ENCODE measurements around the gene EPHA8. TPM values are rescaled to one million over a fixed set of nuclear protein-coding genes. Genes with fewer than 3 reads are reported as not detected.

Gene EPHA8
- total and polyA plus RNA-seq, 2 experiments from 2014 or later = not detected

DNA sequence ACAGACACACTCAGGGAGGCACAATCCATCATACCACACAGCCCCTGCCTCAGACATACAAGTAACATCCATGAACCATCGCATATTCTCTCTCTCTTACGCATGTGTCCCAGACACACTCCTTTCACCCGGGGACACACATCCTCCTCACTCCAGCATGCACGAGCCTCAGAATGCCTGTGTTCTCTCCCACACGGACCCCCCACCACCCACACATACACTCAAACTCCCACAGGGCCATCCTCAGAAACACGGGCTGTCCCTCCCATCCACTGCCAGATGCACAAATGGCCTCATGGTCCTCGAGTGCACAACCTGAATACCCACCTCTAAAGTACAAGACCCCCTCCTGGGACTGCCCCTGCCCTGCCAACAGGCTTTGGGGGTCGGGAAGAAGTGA is 78.0 kb downstream of the EPHA8 start:
- TF ChIP-seq EZH2 (IDR thresholded peaks at IDR 0.05; ENCODE audit: insufficient read depth, poor library complexity, severe bottlenecking) (no peak), EZH2phosphoT487 (IDR thresholded peaks at IDR 0.05; ENCODE audit: insufficient read depth, low read depth) (no peak)
- Histone ChIP-seq H3F3A (ENCODE audit: insufficient read depth) (0 out of 2 replicates have a peak, but pooled peaks cover 3% of the 10 kb centered on the region), H3K36me3 (ENCODE audit: low read depth) (no peaks in the 10 kb centered on the region), H3K27me3 (replicated peaks; ENCODE audit: insufficient read depth) (peaks cover 11% of the 10 kb centered on the region), H2AFZ (no peak overlapping the region), H3K4me3 (no peak overlapping the region), H3K79me2 (ENCODE audit: insufficient read depth) (no peaks in the 10 kb centered on the region), H4K20me1 (ENCODE audit: insufficient read depth) (no peaks in the 10 kb centered on the region), H3K27ac (no peak overlapping the region), H3K9ac (no peak overlapping the region), H3K4me1 (ENCODE audit: insufficient read depth) (no peaks in the 10 kb centered on the region), H3K4me2 (ENCODE audit: unreplicated experiment) (no peak overlapping the region), H3K9me3 (ENCODE audit: low read depth) (no peaks in the 10 kb centered on the region), H3K9me2 (ENCODE audit: insufficient read depth) (no peaks in the 10 kb centered on the region)
- in situ Hi-C loops (cut with MboI) = no loop called here
- WGBS, 2 experiments (ENCODE audit: low coverage in 1 of 2, low lambda C conversion rate in 2 of 2, missing lambda C conversion rate in 2 of 2) = 47 to 49% methylated on average over 8 of the region's 8 CpGs
- DNase-seq = no peak

DNA sequence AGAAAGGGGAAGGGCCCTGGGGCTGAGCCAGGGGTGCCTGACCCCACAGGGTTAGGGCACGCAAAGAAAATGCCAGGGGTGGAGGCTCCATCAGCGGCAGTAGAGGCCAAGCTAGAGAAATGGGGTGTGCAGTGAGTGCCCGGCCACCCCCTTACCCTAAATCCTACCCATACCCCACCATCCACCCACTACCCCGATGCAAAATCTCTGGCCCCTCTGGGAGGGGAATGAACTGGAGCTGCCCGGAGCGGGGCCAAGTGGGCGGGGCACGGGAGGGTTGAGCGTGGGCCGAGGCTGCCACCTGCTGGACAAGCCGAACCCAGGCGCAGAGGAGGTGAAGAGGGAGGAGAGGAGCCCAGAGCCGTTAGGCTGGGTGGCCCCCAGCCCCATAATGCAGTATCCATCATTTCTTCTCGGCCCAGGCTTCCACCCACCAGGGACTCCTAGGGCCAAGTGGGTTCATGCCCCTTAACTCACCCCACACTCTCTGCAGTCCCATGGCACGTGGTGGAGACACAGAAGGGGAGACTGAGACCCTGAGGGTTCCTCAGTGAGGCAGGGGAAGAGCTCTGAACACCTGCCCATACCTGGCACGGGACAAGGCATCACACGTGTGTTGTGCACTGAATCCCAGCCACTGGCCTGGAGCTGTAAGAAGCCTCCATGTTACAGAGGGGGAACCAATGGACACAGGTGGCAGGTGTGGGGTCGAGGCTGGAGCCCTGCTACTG is 78.8 kb downstream of the EPHA8 start:
- H3K4me2 ChIP-seq (ENCODE audit: unreplicated experiment) = no peak overlapping the region
- H3K9me2 ChIP-seq (ENCODE audit: insufficient read depth) = no peaks in the 10 kb centered on the region
- peak; percentile 80 for DNase-seq
- H3F3A ChIP-seq (ENCODE audit: insufficient read depth) = 0 out of 2 replicates have a peak, but pooled peaks cover 8% of the 10 kb centered on the region
- no peak overlapping the region for H3K4me3 ChIP-seq
- no peak overlapping the region for H3K27ac ChIP-seq
- in situ Hi-C loops (cut with MboI) = no loop called here
- H3K9me3 ChIP-seq (ENCODE audit: low read depth) = no peaks in the 10 kb centered on the region
- no peak overlapping the region for H2AFZ ChIP-seq
- no peaks in the 10 kb centered on the region for H4K20me1 ChIP-seq (ENCODE audit: insufficient read depth)
- no peak overlapping the region for H3K9ac ChIP-seq
- 10 to 11% methylated on average over 10 to 18 of the region's 18 CpGs for WGBS, 2 experiments (ENCODE audit: low coverage in 1 of 2, low lambda C conversion rate in 2 of 2, missing lambda C conversion rate in 2 of 2)
- peaks cover 8% of the 10 kb centered on the region for H3K27me3 ChIP-seq (replicated peaks; ENCODE audit: insufficient read depth)
- TF ChIP-seq EZH2phosphoT487 (IDR thresholded peaks at IDR 0.05; ENCODE audit: insufficient read depth, low read depth) (no peak), EZH2 (IDR thresholded peaks at IDR 0.05; ENCODE audit: insufficient read depth, poor library complexity, severe bottlenecking) (no peak)
- H3K4me1 ChIP-seq (ENCODE audit: insufficient read depth) = no peaks in the 10 kb centered on the region
- no peaks in the 10 kb centered on the region for H3K36me3 ChIP-seq (ENCODE audit: low read depth)
- no peaks in the 10 kb centered on the region for H3K79me2 ChIP-seq (ENCODE audit: insufficient read depth)

DNA sequence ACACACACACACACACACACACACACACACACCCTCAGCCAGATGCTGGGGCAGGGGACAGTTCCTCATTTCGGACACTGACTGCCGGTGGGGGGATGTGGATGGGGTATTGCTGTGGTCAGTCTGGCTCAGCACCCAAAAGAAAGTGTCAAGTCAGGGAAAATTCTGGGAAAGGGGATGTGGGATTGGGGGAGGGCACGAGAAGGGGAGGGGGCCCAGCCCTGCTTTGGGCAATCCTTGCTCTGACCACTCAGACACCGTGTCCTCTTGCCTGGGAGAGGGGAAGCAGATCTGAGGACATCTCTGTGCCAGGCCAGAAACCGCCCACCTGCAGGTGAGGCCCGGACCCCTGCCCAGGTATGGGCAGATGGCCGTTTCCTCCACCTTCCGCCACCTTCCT is 80.1 kb downstream of the EPHA8 start, which contains the start of gene C1QC:
TSS of gene C1QC (plus strand) at position 253 of the 400 bp plus-strand sequence. CDS start 391 bp downstream, outside the sequence.
- Histone ChIP-seq H3F3A (ENCODE audit: insufficient read depth) (0 out of 2 replicates have a peak, but pooled peaks cover 8% of the 10 kb centered on the region), H4K20me1 (ENCODE audit: insufficient read depth) (no peaks in the 10 kb centered on the region), H3K9me3 (ENCODE audit: low read depth) (no peaks in the 10 kb centered on the region), H3K4me2 (ENCODE audit: unreplicated experiment) (no peak within 1 kb of the TSS), H3K36me3 (ENCODE audit: low read depth) (no peaks in the 10 kb centered on the region), H3K4me1 (ENCODE audit: insufficient read depth) (no peaks in the 10 kb centered on the region), H3K9me2 (ENCODE audit: insufficient read depth) (no peaks in the 10 kb centered on the region), H3K4me3 (no peak within 1 kb of the TSS), H3K79me2 (ENCODE audit: insufficient read depth) (no peaks in the 10 kb centered on the region), H3K27me3 (replicated peaks; ENCODE audit: insufficient read depth) (peaks cover 8% of the 10 kb centered on the region), H2AFZ (no peak within 1 kb of the TSS), H3K27ac (no peak within 1 kb of the TSS), H3K9ac (no peak within 1 kb of the TSS)
- no peak for DNase-seq
- in situ Hi-C loops (cut with MboI) = no loop called here
- WGBS, 2 experiments (ENCODE audit: low coverage in 1 of 2, low lambda C conversion rate in 2 of 2, missing lambda C conversion rate in 2 of 2) = 60 to 63% methylated on average over 6 to 7 of the region's 8 CpGs
- no peak for TF ChIP-seq EZH2 (IDR thresholded peaks at IDR 0.05; ENCODE audit: insufficient read depth, poor library complexity, severe bottlenecking)

DNA sequence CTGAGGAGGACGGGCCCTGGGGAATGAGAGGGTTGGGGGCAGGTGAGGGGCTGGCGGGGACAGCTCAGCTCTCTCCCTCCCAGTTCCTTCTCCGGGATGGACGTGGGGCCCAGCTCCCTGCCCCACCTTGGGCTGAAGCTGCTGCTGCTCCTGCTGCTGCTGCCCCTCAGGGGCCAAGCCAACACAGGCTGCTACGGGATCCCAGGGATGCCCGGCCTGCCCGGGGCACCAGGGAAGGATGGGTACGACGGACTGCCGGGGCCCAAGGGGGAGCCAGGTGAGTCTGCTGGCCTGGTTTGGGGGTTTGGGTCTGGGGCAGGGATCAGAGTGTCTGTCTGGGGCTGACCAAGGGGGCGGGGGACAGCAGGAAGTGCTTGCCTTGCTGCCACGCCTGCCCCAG is 80.6 kb downstream of the EPHA8 start:
- peaks cover 12% of the 10 kb centered on the region for H3K27me3 ChIP-seq (replicated peaks; ENCODE audit: insufficient read depth)
- in situ Hi-C loops (cut with MboI) = no loop called here
- no peaks in the 10 kb centered on the region for H4K20me1 ChIP-seq (ENCODE audit: insufficient read depth)
- H3K4me3 ChIP-seq = no peak overlapping the region
- H3K4me1 ChIP-seq (ENCODE audit: insufficient read depth) = no peaks in the 10 kb centered on the region
- no peak overlapping the region for H3K4me2 ChIP-seq (ENCODE audit: unreplicated experiment)
- no peak overlapping the region for H2AFZ ChIP-seq
- no peak overlapping the region for H3K9ac ChIP-seq
- H3K79me2 ChIP-seq (ENCODE audit: insufficient read depth) = no peaks in the 10 kb centered on the region
- DNase-seq = no peak
- 0 out of 2 replicates have a peak, but pooled peaks cover 8% of the 10 kb centered on the region for H3F3A ChIP-seq (ENCODE audit: insufficient read depth)
- no peaks in the 10 kb centered on the region for H3K36me3 ChIP-seq (ENCODE audit: low read depth)
- WGBS, 2 experiments (ENCODE audit: low coverage in 1 of 2, low lambda C conversion rate in 2 of 2, missing lambda C conversion rate in 2 of 2) = 50 to 65% methylated on average over 11 to 12 of the region's 12 CpGs
- no peaks in the 10 kb centered on the region for H3K9me3 ChIP-seq (ENCODE audit: low read depth)
- TF ChIP-seq EZH2phosphoT487 (IDR thresholded peaks at IDR 0.05; ENCODE audit: insufficient read depth, low read depth) (no peak), EZH2 (IDR thresholded peaks at IDR 0.05; ENCODE audit: insufficient read depth, poor library complexity, severe bottlenecking) (no peak)
- H3K27ac ChIP-seq = no peak overlapping the region
- no peaks in the 10 kb centered on the region for H3K9me2 ChIP-seq (ENCODE audit: insufficient read depth)

Measured in GM23248 (cell line).